Aorta (tissue), 5 donors: ENCODE measurements around the gene C12orf76. TPM values are rescaled to one million over a fixed set of nuclear protein-coding genes. Genes with fewer than 3 reads are reported as not detected.
A peak's percentile ranks its signal among the peaks of the same experiment; 100 is the strongest.
"Not testable (repeated sequence)": the region's sequence is repeated elsewhere in the genome, so short reads cannot be mapped to it uniquely, and the experiment has no call there.

Experiments
- ATAC-seq: fragments of 200-7000 bp; cut with Tn5 transposase; one replicate; pipeline ENCODE4 v1.9.1; 2022; ENCODE audit warnings: moderate library complexity; ENCODE audit not compliant: low FRiP score
- DNase-seq, 2 donors: peaks; one replicate each; pipeline ENCODE4 v3.0.0-alpha.2; 2020
- H3K27ac ChIP-seq, 2 donors: one replicate each; pipeline ENCODE4 v1.5.1; 2013; ENCODE audit warnings: low read length in 2 of 2, mild to moderate bottlenecking in 2 of 2, moderate library complexity in 2 of 2, control low read depth in 1 of 2, inconsistent platforms in 1 of 2, low read depth in 1 of 2
- H3K27me3 ChIP-seq, 2 donors: one replicate each; pipeline ENCODE4 v1.6.1; 2013; ENCODE audit warnings: control low read depth in 1 of 2, low read length in 1 of 2, mild to moderate bottlenecking in 1 of 2, moderate library complexity in 1 of 2; ENCODE audit not compliant: insufficient read depth in 2 of 2, control insufficient read depth in 1 of 2
- H3K36me3 ChIP-seq, 2 donors: one replicate each; pipeline ENCODE4 v1.6.1; 2013; ENCODE audit warnings: control low read depth in 1 of 2, low read length in 1 of 2, mild to moderate bottlenecking in 1 of 2; ENCODE audit not compliant: insufficient read depth in 2 of 2, control insufficient read depth in 1 of 2
- H3K4me1 ChIP-seq, 2 donors: one replicate each; pipeline ENCODE4 v1.6.1; 2013; ENCODE audit warnings: low read length in 2 of 2, control low read depth in 1 of 2, mild to moderate bottlenecking in 1 of 2, moderate library complexity in 1 of 2; ENCODE audit not compliant: insufficient read depth in 2 of 2, control insufficient read depth in 1 of 2
- H3K4me3 ChIP-seq, 2 donors: one replicate each; pipeline ENCODE4 v1.5.1; 2013; ENCODE audit warnings: low read length in 2 of 2, control low read depth in 1 of 2, mild to moderate bottlenecking in 1 of 2
- H3K9me3 ChIP-seq: one replicate; pipeline ENCODE4 v1.6.1; 2013; ENCODE audit warnings: mild to moderate bottlenecking, low read length; ENCODE audit not compliant: control insufficient read depth
- WGBS, 2 donors: extraction: QIAGEN DNeasy Blood & Tissue Kit; methylation state at CpG; one replicate each; pipeline ENCODE4 v1.1.7; 2013; 5-methylcytosine and 5-hydroxymethylcytosine counted together
- intact Hi-C, 2 donors: fragments of 100-400 bp; cut with DNase I; formaldehyde crosslinking; loops; one replicate each; pipeline versions ENCODE4 v1.14.2 to v1.15.0; 2022
- polyA plus RNA-seq, 2 donors: library from polyadenylated mRNA; stranded (reverse); fragments of 200-250 nt; gene quantifications; one replicate each; pipeline ENCODE4 v1.2.3, GENCODE V29; 2013
- total RNA-seq, 2 donors: library from RNA; stranded (reverse); fragmentation: NEBNext Ultra II Directional; extraction: Animal tissue kit (Norgen Biotek cat#: 25700); gene quantifications; one replicate each; pipeline ENCODE4 v1.2.1, GENCODE V29; 2021
- donor health status: healthy with polysubstance abuse.
- donor health status: Bipolar disorder and iron deficiency.
- donor health status: DM: no; HTN: no; CAD: no.
- donor health status: DM: no; HTN: no; CAD: no.
- donor health status: DM: yes; HTN: yes; CAD: no.

Gene C12orf76
- total and polyA plus RNA-seq, 4 donors, result 10.5 to 18.4 (median 17.9) TPM

DNA sequence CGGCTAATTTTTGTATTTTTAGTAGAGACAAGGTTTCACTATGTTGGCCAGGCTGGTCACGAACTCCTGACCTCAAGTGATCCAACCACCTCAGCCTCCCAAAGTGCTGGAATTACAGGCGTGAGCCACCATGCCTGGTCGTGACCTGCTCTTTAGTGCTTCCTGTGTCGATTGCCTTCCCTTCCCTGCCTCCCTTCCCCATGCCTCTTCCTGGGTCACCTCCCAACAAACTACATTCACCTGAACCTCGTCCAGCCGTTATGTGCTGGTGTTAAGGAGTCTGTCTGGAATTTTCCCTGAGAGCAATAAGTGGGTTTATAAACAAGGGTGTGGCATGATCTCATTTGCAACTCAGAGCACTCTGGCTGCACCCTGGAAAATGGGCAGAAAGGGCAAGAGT is 32.1 kb upstream of the C12orf76 start:
- intact Hi-C loops, result no loop called here
- Histone ChIP-seq H3K4me1 (no peaks in the 10 kb centered on the region), H3K27me3 (no peaks in the 10 kb centered on the region), H3K9me3 (no peaks in the 10 kb centered on the region), H3K27ac (no peak overlapping the region), H3K36me3 (no peaks in the 10 kb centered on the region), H3K4me3 (no peak overlapping the region)
- 86% methylated on average over 7 of the region's 7 CpGs for WGBS, 2 donors
- ATAC-seq (no peak), DNase-seq (no peak)

DNA sequence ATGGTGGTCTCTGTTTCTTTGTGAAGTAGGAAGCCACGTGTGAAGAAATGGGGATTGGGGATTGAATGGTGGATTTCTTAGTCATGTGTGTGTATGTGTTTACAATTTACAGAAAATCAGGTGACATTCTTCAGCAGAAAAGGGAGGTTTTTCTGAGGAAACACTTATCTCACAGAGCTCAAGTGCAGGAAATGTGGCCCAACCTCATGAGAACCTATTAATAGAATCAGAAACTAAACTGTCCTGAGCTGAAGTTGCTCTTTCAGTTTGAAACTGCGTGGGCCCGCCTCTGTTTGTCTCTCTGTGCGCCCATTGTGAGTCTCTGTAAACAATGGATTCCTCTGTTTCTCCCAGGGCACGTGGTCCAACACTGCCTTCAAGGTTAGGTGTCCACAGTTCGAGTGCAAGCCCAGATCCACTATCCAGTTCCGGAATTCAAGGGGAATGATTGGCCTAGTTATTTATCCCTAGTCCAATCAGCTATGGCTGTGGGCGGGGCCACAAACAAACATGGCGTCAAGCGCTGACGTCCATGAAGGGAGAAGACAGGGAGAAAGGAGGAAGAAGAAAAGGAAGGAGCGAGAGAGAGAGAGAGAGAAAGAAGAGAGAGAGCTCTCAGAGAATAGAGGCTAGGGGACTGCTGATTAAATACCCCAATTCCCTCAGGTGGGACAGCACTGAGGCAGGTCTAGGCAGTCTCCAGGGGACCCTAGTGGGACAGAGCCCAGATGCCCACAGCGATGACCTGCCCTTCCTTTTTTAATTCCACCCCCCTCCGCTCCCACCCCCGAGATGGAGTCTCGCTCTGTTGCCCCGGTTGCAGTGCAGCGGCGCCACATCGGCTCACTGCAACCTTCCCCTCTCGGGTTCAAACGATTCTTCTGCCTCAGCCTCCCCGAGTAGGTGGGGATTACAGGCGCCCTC is 31.4 kb upstream of the C12orf76 start:
- Histone ChIP-seq H3K36me3 (no peaks in the 10 kb centered on the region), H3K4me1 (no peaks in the 10 kb centered on the region), H3K27me3 (no peaks in the 10 kb centered on the region), H3K9me3 (no peaks in the 10 kb centered on the region), H3K4me3 (no peak overlapping the region), H3K27ac (no peak overlapping the region)
- peak in 1 of 2 donors; percentile 80 for DNase-seq
- intact Hi-C loops, result no loop called here
- ATAC-seq, result no peak
- WGBS, 2 donors, result 79 to 80% methylated on average over 23 to 24 of the region's 24 CpGs

DNA sequence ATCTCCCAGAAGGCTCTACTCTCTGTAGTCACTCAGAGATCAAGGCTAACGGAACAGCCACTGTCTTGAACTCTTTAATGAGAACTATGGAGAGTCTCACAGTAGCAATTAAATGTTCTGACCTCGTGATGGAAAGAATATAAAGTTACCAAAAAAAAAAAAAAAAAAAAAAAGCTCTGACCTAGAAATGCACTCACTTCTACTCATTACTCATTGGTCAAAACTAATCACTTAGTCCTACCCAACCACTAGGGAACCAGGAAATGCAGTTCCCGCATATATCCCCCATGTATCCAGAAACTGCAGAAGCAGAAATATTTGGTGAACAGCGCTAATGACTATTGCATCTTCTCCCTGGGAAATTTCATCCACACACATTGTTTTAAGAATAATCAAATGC is 29.5 kb upstream of the C12orf76 start:
- ATAC-seq, result no peak
- H3K4me3 ChIP-seq, result no peak overlapping the region
- DNase-seq, result no peak
- intact Hi-C loops, result no loop called here
- no peaks in the 10 kb centered on the region for H3K9me3 ChIP-seq
- H3K27ac ChIP-seq, result no peak overlapping the region
- no peaks in the 10 kb centered on the region for H3K27me3 ChIP-seq
- H3K36me3 ChIP-seq, result no peaks in the 10 kb centered on the region
- no peaks in the 10 kb centered on the region for H3K4me1 ChIP-seq
- WGBS, 2 donors, result 84% methylated on average over 4 of the region's 4 CpGs

DNA sequence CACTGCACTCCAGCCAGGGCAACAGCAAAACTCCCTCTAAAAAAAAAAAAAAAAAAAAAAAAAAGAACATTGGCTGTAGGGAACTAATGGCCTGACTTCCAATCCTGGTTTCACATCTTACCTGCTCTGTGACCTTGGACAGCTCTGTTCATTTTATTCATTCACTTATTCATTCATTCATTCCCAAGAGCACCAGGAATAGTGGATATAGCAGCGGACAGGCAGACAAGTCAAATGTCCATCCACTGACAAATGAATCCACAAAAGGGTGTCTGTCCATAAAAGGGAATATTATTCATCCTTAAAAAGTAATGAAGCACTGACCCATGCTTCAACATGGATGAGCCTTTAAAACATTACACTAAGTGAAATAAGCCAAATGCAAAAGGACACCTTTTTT is 27.6 kb upstream of the C12orf76 start:
- WGBS, 2 donors, result 98 to 100% methylated on average over 1 of the region's 1 CpG

DNA sequence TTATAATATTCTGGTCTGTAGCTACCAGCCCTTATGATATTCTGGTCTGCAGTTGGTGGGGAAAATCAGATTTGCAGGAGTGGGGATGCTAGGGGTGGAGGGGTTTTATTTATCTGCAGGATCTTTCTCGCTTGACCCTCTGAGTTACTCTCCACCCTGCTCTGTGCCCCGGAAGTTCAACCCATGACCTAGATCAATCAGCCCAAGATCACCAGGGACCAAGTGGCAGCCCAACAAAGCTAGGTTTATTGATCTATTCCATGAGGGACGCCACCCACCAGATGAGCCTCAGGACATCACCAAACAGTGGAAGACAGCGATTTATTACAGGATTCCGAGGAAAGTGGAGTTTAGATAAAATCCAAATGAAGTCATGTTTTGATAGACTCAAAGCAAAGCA is 25.8 kb upstream of the C12orf76 start:
- no peaks in the 10 kb centered on the region for H3K36me3 ChIP-seq
- H3K9me3 ChIP-seq, result no peaks in the 10 kb centered on the region
- H3K4me1 ChIP-seq, result no peaks in the 10 kb centered on the region
- no peak overlapping the region for H3K4me3 ChIP-seq
- no peak overlapping the region for H3K27ac ChIP-seq
- intact Hi-C loops, result no loop called here
- H3K27me3 ChIP-seq, result no peaks in the 10 kb centered on the region
- DNase-seq, result no peak
- no peak for ATAC-seq
- 85 to 89% methylated on average over 5 of the region's 5 CpGs for WGBS, 2 donors

More for the DNA sequence above, 27.6 kb upstream of the C12orf76 start:
- Histone ChIP-seq H3K4me3 (no peak overlapping the region), H3K36me3 (no peaks in the 10 kb centered on the region), H3K9me3 (no peaks in the 10 kb centered on the region), H3K27ac (no peak overlapping the region), H3K4me1 (no peaks in the 10 kb centered on the region), H3K27me3 (no peaks in the 10 kb centered on the region)
- intact Hi-C loops, result no loop called here
- DNase-seq (no peak), ATAC-seq (no peak)

DNA sequence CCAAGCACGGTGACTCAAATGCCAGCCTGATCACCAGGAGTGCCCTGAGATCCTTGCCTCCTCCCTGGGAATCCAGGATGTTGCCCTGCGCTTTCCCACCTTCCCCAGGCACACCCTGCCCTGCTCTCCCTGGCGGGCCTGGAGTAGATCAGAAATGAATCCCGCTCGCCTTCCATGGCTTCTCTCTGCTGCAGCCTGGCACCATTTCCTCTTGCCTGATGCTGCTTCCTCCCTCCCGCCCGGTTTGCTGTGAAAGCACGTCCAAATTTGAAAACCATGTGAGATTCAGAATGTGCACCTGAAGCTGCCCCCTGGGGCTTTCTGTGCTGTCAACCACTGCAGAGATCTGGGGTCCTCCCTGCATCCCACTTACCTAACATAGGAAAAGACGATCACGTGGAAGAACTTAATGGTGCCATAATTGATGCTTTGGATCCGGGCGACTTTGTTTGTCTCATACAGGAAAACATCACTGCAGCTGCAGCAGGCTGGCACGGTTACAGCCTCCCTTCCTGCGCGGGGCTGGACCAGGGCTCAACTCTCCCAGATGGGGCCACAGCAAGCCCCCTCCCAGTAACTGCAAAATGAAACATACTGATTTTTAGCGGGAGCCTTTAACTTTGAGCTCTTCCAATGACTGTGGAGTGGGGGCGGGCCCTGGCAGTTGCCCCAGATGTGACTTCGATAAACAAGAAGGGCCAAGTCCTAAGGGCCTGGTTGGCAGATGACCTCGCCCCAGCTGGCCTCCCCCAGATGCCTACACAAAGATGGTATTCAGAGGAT is 24.9 kb upstream of the C12orf76 start:
- Histone ChIP-seq H3K36me3 (no peaks in the 10 kb centered on the region), H3K4me1 (no peaks in the 10 kb centered on the region), H3K27ac (no peak overlapping the region), H3K4me3 (peak overlapping the region in 1 of 2 donors; percentile 41), H3K27me3 (no peaks in the 10 kb centered on the region), H3K9me3 (no peaks in the 10 kb centered on the region)
- intact Hi-C loops, result no loop called here
- peak in 1 of 2 donors; percentile 72 for DNase-seq
- WGBS, 2 donors, result 11 to 12% methylated on average over 19 of the region's 19 CpGs
- ATAC-seq, result peak; percentile 26

DNA sequence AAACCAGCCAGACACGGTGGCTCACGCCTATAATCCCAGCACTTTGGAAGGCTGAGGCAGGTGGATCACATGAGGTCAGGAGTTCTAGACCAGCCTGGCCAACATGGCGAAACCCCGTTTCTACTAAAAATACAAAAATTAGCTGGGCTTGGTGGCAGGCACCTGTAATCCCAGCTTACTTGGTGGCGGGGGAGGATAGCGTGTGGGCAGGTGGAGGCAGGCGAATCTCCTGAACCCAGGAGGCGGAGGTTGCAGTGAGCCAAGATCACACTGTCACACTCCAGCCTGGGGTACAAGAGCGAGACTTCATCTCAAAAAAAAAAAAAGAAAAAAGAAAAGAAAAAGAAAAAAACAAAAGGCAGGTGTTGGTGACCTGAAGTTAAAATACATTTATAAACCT is 24.3 kb upstream of the C12orf76 start:
- H3K4me1 ChIP-seq, ATAC-seq, H3K27me3 ChIP-seq, DNase-seq, H3K9me3 ChIP-seq, H3K36me3 ChIP-seq, intact Hi-C loops, H3K27ac ChIP-seq, H3K4me3 ChIP-seq: not testable (repeated sequence)
- 73 to 79% methylated on average over 9 of the region's 9 CpGs for WGBS, 2 donors

DNA sequence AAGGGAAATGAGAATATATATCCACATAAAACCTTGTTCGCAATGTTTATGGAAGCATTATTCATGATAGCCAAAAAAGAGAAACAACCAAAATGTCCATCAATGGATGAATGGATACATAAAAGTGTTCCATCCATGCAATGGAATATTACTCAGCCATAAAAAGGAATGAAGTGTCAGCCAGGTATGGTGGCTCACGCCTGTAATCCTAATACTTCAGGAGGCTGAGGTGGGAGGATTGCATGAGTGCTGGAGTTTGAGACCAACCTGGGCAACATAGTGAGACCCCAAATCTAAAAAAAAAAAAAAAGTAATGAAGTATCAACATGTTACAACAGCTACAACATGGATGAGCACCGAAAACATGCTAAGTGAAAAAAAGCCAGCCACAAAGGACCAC is 23.6 kb upstream of the C12orf76 start:
- no peak for ATAC-seq
- intact Hi-C loops, result no loop called here
- H3K27ac ChIP-seq, result no peak overlapping the region
- no peaks in the 10 kb centered on the region for H3K36me3 ChIP-seq
- no peak for DNase-seq
- WGBS, 2 donors, result 98 to 99% methylated on average over 3 of the region's 3 CpGs
- H3K4me3 ChIP-seq, result no peak overlapping the region
- H3K9me3 ChIP-seq, result no peaks in the 10 kb centered on the region
- H3K27me3 ChIP-seq, result no peaks in the 10 kb centered on the region
- H3K4me1 ChIP-seq, result no peaks in the 10 kb centered on the region
